Mesendoderm (in vitro differentiated cells): ENCODE results near the gene TIMM22.

Experiments used
- DNase-seq: peaks from one replicate; pipeline ENCODE4 v3.0.0; 2013
- H2AK5ac ChIP-seq: 2 replicates; pipeline ENCODE4 v1.6.1; 2013; ENCODE audit warnings: low read length, inconsistent platforms
- H2BK120ac ChIP-seq: 2 replicates; pipeline ENCODE4 v1.6.1; 2013; ENCODE audit warnings: low read depth, mild to moderate bottlenecking, low read length, moderate library complexity, mixed read lengths
- H2BK15ac ChIP-seq: replicated peaks from 2 replicates; pipeline ENCODE4 v1.6.1; 2013; ENCODE audit warnings: low read depth, mild to moderate bottlenecking, moderate library complexity
- H2BK5ac ChIP-seq: 2 replicates; pipeline ENCODE4 v1.6.1; 2013; ENCODE audit warnings: low read length, inconsistent platforms
- H3K18ac ChIP-seq: 2 replicates; pipeline ENCODE4 v1.6.1; 2013; ENCODE audit warnings: mild to moderate bottlenecking, low read length, mixed read lengths
- H3K23ac ChIP-seq: one replicate; pipeline ENCODE4 v1.6.1; 2013; ENCODE audit warnings: low read length
- H3K27ac ChIP-seq: 2 replicates; pipeline ENCODE4 v1.5.1; 2013; ENCODE audit warnings: low read depth, mild to moderate bottlenecking, inconsistent platforms, low read length, moderate library complexity
- H3K27me3 ChIP-seq: 2 replicates; pipeline ENCODE4 v1.6.1; 2013; ENCODE audit warnings: low read length, control low read depth, mild to moderate bottlenecking, inconsistent platforms; ENCODE audit not compliant: insufficient read depth, poor library complexity
- H3K36me3 ChIP-seq: 2 replicates; pipeline ENCODE4 v1.6.1; 2013; ENCODE audit warnings: low read length, inconsistent platforms; ENCODE audit not compliant: control insufficient read depth, insufficient read depth
- H3K4ac ChIP-seq: one replicate; pipeline ENCODE4 v1.6.1; 2013; ENCODE audit warnings: low read depth, mild to moderate bottlenecking, low read length, moderate library complexity
- H3K4me1 ChIP-seq: 2 replicates; pipeline ENCODE4 v1.6.1; 2013; ENCODE audit warnings: low read depth, low read length, inconsistent platforms; ENCODE audit not compliant: control insufficient read depth
- H3K4me2 ChIP-seq: 2 replicates; pipeline ENCODE4 v1.6.1; 2013; ENCODE audit warnings: low read length
- H3K4me3 ChIP-seq: 2 replicates; pipeline ENCODE4 v1.5.1; 2013; ENCODE audit warnings: mild to moderate bottlenecking, low read length
- H3K56ac ChIP-seq: one replicate; pipeline ENCODE4 v1.6.1; 2013; ENCODE audit warnings: low read length
- H3K79me1 ChIP-seq: 2 replicates; pipeline ENCODE4 v1.6.1; 2013; ENCODE audit warnings: low read length, inconsistent platforms
- H3K79me2 ChIP-seq: 2 replicates; pipeline ENCODE4 v1.6.1; 2013; ENCODE audit warnings: mild to moderate bottlenecking, low read length; ENCODE audit not compliant: control insufficient read depth, insufficient read depth
- H3K9ac ChIP-seq: 2 replicates; pipeline ENCODE4 v1.6.1; 2013; ENCODE audit warnings: low read length, inconsistent platforms
- H4K5ac ChIP-seq: one replicate; pipeline ENCODE4 v1.6.1; 2013; ENCODE audit warnings: low read length
- H4K8ac ChIP-seq: one replicate; pipeline ENCODE4 v1.6.1; 2013; ENCODE audit warnings: low read depth, mild to moderate bottlenecking, control low read depth, low read length, moderate library complexity
- WGBS: extraction: QIAGEN DNeasy Blood & Tissue Kit; methylation state at CpG from one replicate; pipeline ENCODE4 v1.1.7; 2013; ENCODE audit warnings: low lambda C conversion rate, missing lambda C conversion rate; ENCODE audit not compliant: insufficient coverage; ENCODE audit errors: extremely low coverage; 5-methylcytosine and 5-hydroxymethylcytosine counted together

TIMM22 gene

DNA sequence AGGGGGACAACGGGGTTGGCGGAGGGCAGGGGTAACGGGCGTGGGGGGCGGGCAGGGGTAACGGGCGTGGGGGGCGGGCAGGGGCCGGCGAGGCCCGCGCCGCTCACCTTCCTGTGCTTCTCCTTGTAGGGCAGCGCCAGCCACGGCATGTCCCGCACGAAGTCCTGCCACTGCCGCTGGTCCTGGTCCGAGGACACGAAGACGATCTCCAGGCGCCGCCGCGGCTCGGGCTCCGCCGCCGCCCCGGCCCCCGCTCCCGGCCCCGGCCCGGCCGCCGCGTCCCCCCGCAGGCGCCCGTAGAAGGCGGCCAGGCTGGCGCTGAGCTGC is 17.8 kb upstream of the TIMM22 start:
- H3K79me1 ChIP-seq, result peaks cover 4% of the 10 kb centered on the region
- H3K9ac ChIP-seq, result peak overlapping the region; percentile 96
- no peaks in the 10 kb centered on the region for H3K27me3 ChIP-seq
- no peak overlapping the region for H4K8ac ChIP-seq
- H3K36me3 ChIP-seq, result no peaks in the 10 kb centered on the region
- H3K23ac ChIP-seq, result no peak overlapping the region
- H2AK5ac ChIP-seq, result no peak overlapping the region
- no peak for DNase-seq
- H3K4me1 ChIP-seq, result peaks cover 5% of the 10 kb centered on the region
- H3K79me2 ChIP-seq, result peaks cover 48% of the 10 kb centered on the region
- H2BK5ac ChIP-seq, result peak overlapping the region; percentile 78
- H3K4ac ChIP-seq, result peak overlapping the region; percentile 98
- peak overlapping the region; percentile 19 for H2BK120ac ChIP-seq
- peak overlapping the region; percentile 88 for H3K4me3 ChIP-seq
- WGBS, result no CpG with 5 or more reads among the region's 42 CpGs
- peak overlapping the region; percentile 98 for H3K27ac ChIP-seq
- H2BK15ac ChIP-seq, result no peak overlapping the region
- peak overlapping the region; percentile 100 for H3K18ac ChIP-seq
- no peak overlapping the region for H4K5ac ChIP-seq
- H3K56ac ChIP-seq, result peak overlapping the region; percentile 97
- no peak overlapping the region for H3K4me2 ChIP-seq

DNA sequence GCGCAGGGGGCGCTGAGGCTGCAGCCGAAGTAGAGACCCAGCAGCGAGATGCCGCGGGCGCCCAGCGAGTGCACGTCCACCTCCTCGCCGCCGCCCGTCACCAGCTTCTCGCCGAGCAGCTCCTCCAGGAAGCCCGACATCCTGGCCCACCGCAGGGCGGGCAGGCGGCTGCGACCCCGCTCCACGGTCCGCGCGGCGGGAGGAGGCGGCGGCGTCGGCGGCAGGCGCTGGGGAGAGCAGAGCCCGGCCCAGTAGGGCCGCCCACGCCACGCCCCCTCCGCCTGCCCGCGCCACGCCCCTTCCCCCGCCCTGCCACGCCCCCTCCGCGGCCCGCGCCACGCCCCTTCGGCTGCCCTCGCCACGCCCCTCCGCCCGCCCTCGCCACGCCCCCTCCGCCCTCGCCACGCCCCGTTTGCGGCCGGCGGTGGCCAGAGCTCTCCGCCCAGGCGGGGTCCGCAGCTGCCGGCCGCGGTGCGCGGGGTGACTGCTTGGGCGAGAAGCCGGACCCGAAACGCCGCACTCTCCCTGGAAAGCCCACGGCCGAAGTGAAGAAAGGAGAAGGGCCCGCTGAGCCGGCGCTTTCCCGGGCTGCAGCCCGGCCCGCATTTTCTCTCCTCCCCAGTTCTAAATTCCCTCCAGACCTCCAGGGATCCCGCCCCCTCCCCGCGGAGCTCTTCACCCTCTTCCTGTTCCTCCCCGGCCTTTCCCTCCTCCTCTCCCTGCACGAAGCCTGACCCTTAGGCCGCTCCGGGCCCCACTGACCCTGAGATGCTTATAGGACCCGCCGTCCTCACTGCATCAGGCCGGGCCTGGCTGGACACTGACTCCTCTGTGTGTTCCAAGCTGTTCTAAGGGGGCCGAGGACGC is 17.2 kb upstream of the TIMM22 start, which contains the start of gene NXN:
Gene NXN, minus strand, starts transcription at position 238 of the 867 bp plus-strand sequence.
- peak within 1 kb of the TSS; percentile 75 for H3K4me2 ChIP-seq
- H2BK15ac ChIP-seq, result no peak within 1 kb of the TSS
- H3K27ac ChIP-seq, result peak within 1 kb of the TSS; percentile 98
- peak within 1 kb of the TSS; percentile 99 for H3K9ac ChIP-seq
- H3K4me3 ChIP-seq, result peak within 1 kb of the TSS; percentile 97
- H3K79me2 ChIP-seq, result peaks cover 43% of the 10 kb centered on the region
- H3K36me3 ChIP-seq, result no peaks in the 10 kb centered on the region
- peak; percentile 87 for DNase-seq
- H3K18ac ChIP-seq, result peak within 1 kb of the TSS; percentile 100
- H2BK5ac ChIP-seq, result peak within 1 kb of the TSS; percentile 78
- peak within 1 kb of the TSS; percentile 99 for H2BK120ac ChIP-seq
- H3K79me1 ChIP-seq, result peaks cover 4% of the 10 kb centered on the region
- H4K8ac ChIP-seq, result no peak within 1 kb of the TSS
- no peak within 1 kb of the TSS for H2AK5ac ChIP-seq
- WGBS, result no CpG with 5 or more reads among the region's 94 CpGs
- H3K4ac ChIP-seq, result peak within 1 kb of the TSS; percentile 98
- H4K5ac ChIP-seq, result no peak within 1 kb of the TSS
- peaks cover 5% of the 10 kb centered on the region for H3K4me1 ChIP-seq
- H3K56ac ChIP-seq, result peak within 1 kb of the TSS; percentile 98
- H3K23ac ChIP-seq, result peak within 1 kb of the TSS; percentile 29
- H3K27me3 ChIP-seq, result no peaks in the 10 kb centered on the region

DNA sequence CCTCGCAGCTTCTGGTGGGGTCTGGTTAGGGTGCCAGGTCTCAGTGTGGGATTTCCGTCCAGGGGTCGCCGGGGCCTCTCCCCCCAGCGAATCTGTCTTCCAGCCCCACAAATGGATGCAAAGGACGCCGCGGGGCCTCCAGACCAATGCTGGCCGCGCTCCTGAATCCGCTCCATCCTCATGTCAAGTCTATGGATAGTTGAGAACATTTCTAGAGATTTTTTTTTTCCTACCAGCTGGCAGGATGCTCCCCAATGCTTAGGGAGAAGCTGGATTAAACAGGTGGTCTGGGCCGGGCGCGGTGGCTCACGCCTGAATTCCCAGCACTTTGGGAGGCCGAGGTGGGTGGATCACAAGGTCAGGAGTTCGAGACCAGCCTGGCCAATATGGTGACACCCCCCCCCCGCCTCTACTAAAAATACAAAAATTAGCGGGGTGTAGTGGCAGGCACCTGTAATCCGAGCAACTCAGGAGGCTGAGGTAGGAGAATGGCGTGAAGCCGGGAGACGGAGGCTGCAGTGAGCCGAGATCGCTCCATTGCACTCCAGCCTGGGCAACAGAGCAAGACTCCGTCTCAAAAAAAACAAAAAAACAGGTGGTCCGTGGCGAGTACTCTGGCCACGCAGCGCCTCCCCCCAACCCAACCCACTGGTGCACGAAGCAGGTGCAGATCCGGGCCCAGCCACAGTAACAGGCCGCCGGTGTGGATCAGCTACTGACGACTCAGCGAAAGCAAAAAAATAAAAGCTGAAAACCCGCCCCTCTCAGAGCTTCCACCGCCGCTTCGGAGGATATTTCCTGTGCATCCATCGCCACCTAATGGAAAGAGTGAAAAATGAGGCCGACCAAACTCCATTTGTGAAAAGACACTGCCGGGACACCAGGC is 16.3 kb upstream of the TIMM22 start:
- Histone ChIP-seq H3K18ac (peak overlapping the region; percentile 43), H4K8ac (no peak overlapping the region), H3K23ac (peak overlapping the region; percentile 29), H3K4ac (no peak overlapping the region), H3K27me3 (no peaks in the 10 kb centered on the region), H3K4me1 (peaks cover 2% of the 10 kb centered on the region), H3K56ac (peak overlapping the region; percentile 91), H3K4me2 (peak overlapping the region; percentile 75), H3K79me2 (peaks cover 34% of the 10 kb centered on the region), H3K4me3 (no peak overlapping the region), H3K79me1 (no peaks in the 10 kb centered on the region), H3K27ac (peak overlapping the region; percentile 31), H2BK120ac (no peak overlapping the region), H2BK5ac (peak overlapping the region; percentile 76), H3K9ac (peak overlapping the region; percentile 84), H4K5ac (no peak overlapping the region), H2BK15ac (no peak overlapping the region), H3K36me3 (no peaks in the 10 kb centered on the region), H2AK5ac (no peak overlapping the region)
- no CpG with 5 or more reads among the region's 43 CpGs for WGBS
- peak; percentile 90 for DNase-seq

DNA sequence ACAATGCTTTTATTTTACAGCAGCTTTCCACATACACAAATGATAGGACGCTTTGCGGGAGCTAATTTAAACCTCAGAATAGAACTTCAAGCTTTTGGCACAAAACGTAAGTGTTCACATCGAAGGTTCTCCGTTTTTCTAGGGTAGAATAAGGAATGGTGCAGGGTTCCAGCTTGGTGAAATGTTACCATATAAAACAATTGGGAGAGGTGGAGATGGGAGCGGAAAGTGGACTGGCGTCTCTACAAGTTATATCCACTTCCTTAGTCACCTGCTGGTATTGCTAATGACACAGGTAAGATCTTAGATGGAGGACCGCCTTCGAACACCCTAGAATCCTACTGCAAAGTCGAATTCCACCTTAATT is 15.7 kb upstream of the TIMM22 start:
- no peak overlapping the region for H3K18ac ChIP-seq
- peaks cover 2% of the 10 kb centered on the region for H3K4me1 ChIP-seq
- H3K79me2 ChIP-seq, result peaks cover 30% of the 10 kb centered on the region
- H4K5ac ChIP-seq, result no peak overlapping the region
- H3K27ac ChIP-seq, result no peak overlapping the region
- no peak overlapping the region for H3K4me3 ChIP-seq
- H2BK15ac ChIP-seq, result no peak overlapping the region
- no peak overlapping the region for H3K56ac ChIP-seq
- no peaks in the 10 kb centered on the region for H3K36me3 ChIP-seq
- H3K79me1 ChIP-seq, result no peaks in the 10 kb centered on the region
- H3K27me3 ChIP-seq, result no peaks in the 10 kb centered on the region
- no peak overlapping the region for H3K4ac ChIP-seq
- H3K23ac ChIP-seq, result no peak overlapping the region
- DNase-seq, result no peak
- no peak overlapping the region for H2BK5ac ChIP-seq
- H4K8ac ChIP-seq, result no peak overlapping the region
- WGBS, result no CpG with 5 or more reads among the region's 10 CpGs
- no peak overlapping the region for H2BK120ac ChIP-seq
- H3K4me2 ChIP-seq, result no peak overlapping the region
- H3K9ac ChIP-seq, result no peak overlapping the region
- no peak overlapping the region for H2AK5ac ChIP-seq

DNA sequence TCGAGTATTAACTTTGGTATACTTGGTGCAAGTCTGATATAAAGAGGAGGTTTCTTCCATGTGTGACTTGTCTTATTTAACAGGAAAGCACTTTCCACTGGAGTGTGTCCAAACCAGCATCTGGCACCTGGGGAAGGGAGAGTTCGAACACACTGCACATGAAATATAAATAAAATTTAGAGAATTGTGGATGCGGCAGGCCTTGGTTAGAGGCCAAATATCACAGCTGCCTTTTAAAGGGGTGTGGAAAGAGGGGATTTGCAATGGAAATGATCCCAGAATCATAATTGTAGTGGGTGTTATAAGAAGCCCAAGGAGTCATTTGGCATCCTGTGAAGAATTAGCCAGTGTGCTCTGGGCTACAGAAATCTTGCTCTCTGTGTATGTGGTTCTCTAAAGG is 13.0 kb upstream of the TIMM22 start:
- H4K8ac ChIP-seq, result no peak overlapping the region
- H4K5ac ChIP-seq, result no peak overlapping the region
- WGBS, result no CpG with 5 or more reads among the region's 3 CpGs
- no peak for DNase-seq
- H3K79me1 ChIP-seq, result no peaks in the 10 kb centered on the region
- H3K18ac ChIP-seq, result no peak overlapping the region
- no peaks in the 10 kb centered on the region for H3K27me3 ChIP-seq
- no peak overlapping the region for H2BK15ac ChIP-seq
- H3K4me1 ChIP-seq, result no peaks in the 10 kb centered on the region
- no peak overlapping the region for H3K4ac ChIP-seq
- H3K9ac ChIP-seq, result no peak overlapping the region
- no peak overlapping the region for H2AK5ac ChIP-seq
- H3K4me3 ChIP-seq, result no peak overlapping the region
- no peak overlapping the region for H3K56ac ChIP-seq
- no peaks in the 10 kb centered on the region for H3K36me3 ChIP-seq
- no peak overlapping the region for H2BK5ac ChIP-seq
- H3K23ac ChIP-seq, result no peak overlapping the region
- no peak overlapping the region for H2BK120ac ChIP-seq
- H3K27ac ChIP-seq, result no peak overlapping the region
- H3K79me2 ChIP-seq, result peaks cover 4% of the 10 kb centered on the region
- H3K4me2 ChIP-seq, result no peak overlapping the region
